HUES6 (cell line): Measurements from ENCODE around the gene PCED1B.
"Not testable (repeated sequence)": the region's sequence is repeated elsewhere in the genome, so short reads cannot be mapped to it uniquely, and the experiment has no call there.

Source experiments
- H3K27ac ChIP-seq: 2 replicates; pipeline ENCODE4 v1.7.0; 2013; ENCODE audit warnings: low read depth, mild to moderate bottlenecking, low read length, inconsistent platforms
- H3K27me3 ChIP-seq: 2 replicates; pipeline ENCODE4 v1.6.1; 2013; ENCODE audit warnings: low read length; ENCODE audit not compliant: control insufficient read depth, insufficient read depth
- H3K36me3 ChIP-seq: 2 replicates; pipeline ENCODE4 v1.6.1; 2013; ENCODE audit warnings: low read length; ENCODE audit not compliant: control insufficient read depth, insufficient read depth
- H3K4me1 ChIP-seq: 2 replicates; pipeline ENCODE4 v1.6.1; 2013; ENCODE audit warnings: low read length; ENCODE audit not compliant: control insufficient read depth, insufficient read depth
- H3K4me3 ChIP-seq: 2 replicates; pipeline ENCODE4 v1.5.1; 2013; ENCODE audit warnings: low read depth, low read length
- H3K9ac ChIP-seq: one replicate; pipeline ENCODE4 v1.6.1; 2013; ENCODE audit warnings: mild to moderate bottlenecking, low read length
- H3K9me3 ChIP-seq: 2 replicates; pipeline ENCODE4 v1.6.1; 2013; ENCODE audit warnings: low read depth, low read length; ENCODE audit not compliant: control insufficient read depth, insufficient read depth

Gene PCED1B

DNA sequence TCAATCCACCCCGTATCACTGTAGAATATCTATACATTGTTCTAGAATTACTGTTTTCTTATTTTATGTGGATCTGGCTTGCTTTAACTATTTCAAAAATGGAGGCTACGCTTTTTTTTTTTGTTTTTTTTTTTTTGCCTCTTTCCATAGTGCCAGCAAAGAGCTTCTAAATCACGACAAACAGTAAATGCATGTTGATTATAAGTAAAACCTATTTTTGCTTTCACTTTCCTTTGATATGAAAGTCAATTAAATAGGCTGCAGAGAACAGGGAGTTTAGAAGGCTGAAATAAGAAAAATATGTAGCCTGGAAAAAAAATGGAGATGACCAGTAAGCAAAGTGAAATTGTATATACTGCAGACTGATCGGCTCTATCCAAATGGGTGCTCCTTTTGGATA is 112.6 kb downstream of the PCED1B start:
- no peak overlapping the region for H3K27ac ChIP-seq
- no peak overlapping the region for H3K4me3 ChIP-seq
- peaks cover 31% of the 10 kb centered on the region for H3K4me1 ChIP-seq

DNA sequence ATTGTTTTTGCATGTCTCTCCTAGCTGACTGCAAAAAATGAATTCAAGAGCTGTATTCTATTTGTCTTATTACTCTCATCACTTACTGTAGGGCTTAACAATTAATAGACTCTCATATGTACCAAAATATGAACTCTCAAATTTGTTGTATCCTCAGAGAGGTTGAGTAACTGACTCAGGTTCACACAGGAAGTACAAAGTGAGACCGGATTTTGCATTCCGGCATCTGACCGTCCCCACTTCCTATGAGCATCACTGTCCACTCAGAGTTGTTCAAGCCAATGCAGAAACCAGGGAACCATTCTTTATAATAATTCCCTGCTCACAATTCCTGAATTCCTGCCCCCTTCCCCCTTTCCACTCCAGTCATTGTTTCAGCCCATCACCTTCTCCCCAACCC is 113.6 kb downstream of the PCED1B start:
- Histone ChIP-seq H3K4me3 (no peak overlapping the region), H3K4me1 (peaks cover 31% of the 10 kb centered on the region), H3K9me3 (no peaks in the 10 kb centered on the region), H3K36me3 (no peaks in the 10 kb centered on the region), H3K27me3 (no peaks in the 10 kb centered on the region), H3K9ac (no peak overlapping the region), H3K27ac (no peak overlapping the region)

More for the DNA sequence above, 112.6 kb downstream of the PCED1B start:
- Histone ChIP-seq H3K36me3 (no peaks in the 10 kb centered on the region), H3K9ac (no peak overlapping the region), H3K9me3 (no peaks in the 10 kb centered on the region), H3K27me3 (no peaks in the 10 kb centered on the region)

GRCh38 chr12:47194501-47194900 is 115.1 kb downstream of the PCED1B start:
- no peak overlapping the region for H3K27ac ChIP-seq
- no peak overlapping the region for H3K9ac ChIP-seq
- no peaks in the 10 kb centered on the region for H3K9me3 ChIP-seq
- peaks cover 26% of the 10 kb centered on the region for H3K4me1 ChIP-seq
- no peak overlapping the region for H3K4me3 ChIP-seq
- no peaks in the 10 kb centered on the region for H3K36me3 ChIP-seq
- no peaks in the 10 kb centered on the region for H3K27me3 ChIP-seq

- H3K4me1 ChIP-seq, result peaks cover 4% of the 10 kb centered on the region; the same call in 1 of the 2 replicates
- no peaks in the 10 kb centered on the region for H3K36me3 ChIP-seq
- no peak overlapping the region for H3K4me3 ChIP-seq
- peaks cover 7% of the 10 kb centered on the region; the same call in 1 of the 2 replicates for H3K9me3 ChIP-seq
- H3K27me3 ChIP-seq, result no peaks in the 10 kb centered on the region
- H3K27ac ChIP-seq, result no peak overlapping the region
- no peak overlapping the region for H3K9ac ChIP-seq
Measured at GRCh38 chr12:47200446-47200845, 121.0 kb downstream of the PCED1B start.

GRCh38 chr12:47201190-47201589 is 121.8 kb downstream of the PCED1B start:
- not testable (repeated sequence) for H3K27ac ChIP-seq, H3K36me3 ChIP-seq, H3K9ac ChIP-seq, H3K27me3 ChIP-seq, H3K9me3 ChIP-seq, H3K4me3 ChIP-seq
- peaks cover 12% of the 10 kb centered on the region for H3K4me1 ChIP-seq

- H3K27ac ChIP-seq, result no peak overlapping the region
- no peak overlapping the region for H3K4me3 ChIP-seq
- no peaks in the 10 kb centered on the region for H3K36me3 ChIP-seq
- no peaks in the 10 kb centered on the region for H3K27me3 ChIP-seq
- H3K4me1 ChIP-seq, result peaks cover 18% of the 10 kb centered on the region
- no peak overlapping the region for H3K9ac ChIP-seq
- peaks cover 7% of the 10 kb centered on the region; the same call in 1 of the 2 replicates for H3K9me3 ChIP-seq
Measured at GRCh38 chr12:47202176-47202575, 122.8 kb downstream of the PCED1B start.

DNA sequence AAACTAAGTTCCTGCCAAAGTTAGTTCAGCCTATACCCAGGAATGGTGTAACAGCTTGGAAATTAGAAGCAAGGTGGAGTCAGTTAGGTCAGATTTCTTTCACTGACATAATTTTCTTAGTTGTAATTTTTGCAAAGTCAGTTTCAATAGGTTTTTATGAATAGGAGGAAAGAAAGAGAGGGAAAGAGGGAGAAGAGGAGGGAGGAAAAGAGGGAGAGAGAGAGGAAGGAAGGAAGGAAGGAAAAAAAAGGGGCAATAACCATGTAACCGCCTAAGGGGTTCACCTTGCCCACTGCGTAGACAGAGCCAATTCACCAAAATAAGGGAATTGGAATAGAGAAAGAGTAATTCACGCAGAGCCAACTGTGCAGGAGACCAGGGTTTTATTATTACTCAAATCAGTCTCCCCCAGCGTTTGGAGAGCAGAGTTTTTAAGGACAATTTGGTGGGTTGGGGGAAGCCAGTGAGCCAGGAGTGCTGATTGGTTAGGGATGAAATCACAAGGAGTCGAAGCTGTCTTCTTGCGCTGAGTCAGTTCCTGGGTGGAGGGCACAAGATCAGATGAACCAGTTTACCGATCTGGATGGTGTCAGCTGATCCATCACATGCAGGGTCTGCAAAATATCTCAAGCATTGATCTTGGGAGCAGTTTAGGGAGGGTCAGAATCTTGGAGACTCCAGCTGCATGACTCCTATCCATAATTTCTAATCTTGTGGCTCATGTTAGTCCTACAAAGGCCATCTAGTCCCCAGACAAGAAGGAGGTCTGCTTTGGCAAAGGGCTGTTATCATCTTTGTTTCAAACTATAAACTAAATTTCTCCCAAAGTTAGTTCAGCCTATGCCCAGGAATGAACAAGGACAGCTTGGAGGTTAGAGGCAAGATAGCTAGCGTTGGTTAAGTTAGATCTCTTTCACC is 126.4 kb downstream of the PCED1B start:
- Histone ChIP-seq H3K9ac (no peak overlapping the region), H3K27ac (no peak overlapping the region), H3K4me3 (no peak overlapping the region), H3K27me3 (no peaks in the 10 kb centered on the region), H3K36me3 (no peaks in the 10 kb centered on the region), H3K4me1 (peaks cover 24% of the 10 kb centered on the region), H3K9me3 (peaks cover 7% of the 10 kb centered on the region; the same call in 1 of the 2 replicates)

DNA sequence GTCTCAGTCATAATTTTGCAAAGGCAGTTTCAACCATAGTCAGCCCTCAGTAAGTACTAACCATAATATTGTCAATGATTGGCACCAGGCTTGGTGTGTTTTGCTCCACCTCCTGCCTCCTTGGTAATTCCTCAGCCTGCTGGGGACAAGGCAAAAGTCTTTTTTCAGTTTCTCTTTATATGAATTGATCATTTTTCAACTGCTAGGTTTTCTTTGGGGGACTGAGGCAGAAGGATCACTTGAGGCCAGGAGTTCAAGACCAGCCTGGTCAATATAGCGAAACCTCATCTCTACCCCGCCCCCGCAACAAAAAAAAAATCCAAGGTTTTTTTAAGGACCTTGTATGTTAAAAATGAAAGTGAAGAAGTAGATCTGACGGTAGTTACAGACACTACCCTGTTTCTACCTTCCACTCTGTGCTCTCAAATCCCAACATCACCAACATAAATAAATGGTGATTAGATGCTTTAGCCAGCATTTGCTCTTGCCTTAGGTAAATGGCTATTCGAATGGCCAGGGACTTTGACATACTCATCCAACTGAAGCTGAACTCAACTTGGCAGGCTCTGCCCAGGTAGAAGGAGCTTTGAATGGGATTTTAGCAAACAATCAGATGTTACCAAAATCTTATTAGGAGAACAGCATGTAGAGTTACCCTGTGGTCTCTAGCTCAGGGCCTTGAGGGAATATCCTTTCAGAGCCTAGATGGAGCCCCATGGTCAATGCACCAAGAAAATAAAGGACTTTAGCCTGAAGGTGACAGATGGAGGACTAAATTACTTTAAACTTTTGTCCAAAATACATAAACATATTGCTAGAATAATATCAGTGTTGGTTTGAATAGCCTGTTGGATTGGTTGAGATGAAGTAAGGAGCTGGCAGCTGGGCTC is 127.3 kb downstream of the PCED1B start:
- H3K27me3 ChIP-seq, result no peaks in the 10 kb centered on the region
- no peaks in the 10 kb centered on the region for H3K36me3 ChIP-seq
- no peak overlapping the region for H3K4me3 ChIP-seq
- H3K9me3 ChIP-seq, result peaks cover 7% of the 10 kb centered on the region; the same call in 1 of the 2 replicates
- H3K9ac ChIP-seq, result no peak overlapping the region
- no peak overlapping the region for H3K27ac ChIP-seq
- peaks cover 24% of the 10 kb centered on the region for H3K4me1 ChIP-seq

DNA sequence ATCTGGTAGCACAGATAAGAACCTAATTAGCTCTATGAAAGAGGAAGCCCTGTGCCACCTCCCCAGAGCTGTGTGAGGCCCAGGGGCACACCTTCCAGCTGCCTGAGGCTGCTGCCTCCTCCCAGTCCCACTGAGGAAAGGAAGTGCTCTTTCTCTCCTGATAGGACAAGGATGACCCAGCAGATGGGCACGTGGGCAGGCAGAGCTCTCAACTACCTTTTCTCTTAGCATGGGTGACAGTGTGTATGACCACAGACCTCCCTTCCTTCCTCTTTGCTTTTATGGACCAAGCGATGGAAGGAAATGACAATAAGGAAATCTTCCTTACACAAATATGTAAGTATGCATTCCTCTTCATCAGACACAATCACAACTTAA is 127.9 kb downstream of the PCED1B start:
- no peak overlapping the region for H3K9ac ChIP-seq

DNA sequence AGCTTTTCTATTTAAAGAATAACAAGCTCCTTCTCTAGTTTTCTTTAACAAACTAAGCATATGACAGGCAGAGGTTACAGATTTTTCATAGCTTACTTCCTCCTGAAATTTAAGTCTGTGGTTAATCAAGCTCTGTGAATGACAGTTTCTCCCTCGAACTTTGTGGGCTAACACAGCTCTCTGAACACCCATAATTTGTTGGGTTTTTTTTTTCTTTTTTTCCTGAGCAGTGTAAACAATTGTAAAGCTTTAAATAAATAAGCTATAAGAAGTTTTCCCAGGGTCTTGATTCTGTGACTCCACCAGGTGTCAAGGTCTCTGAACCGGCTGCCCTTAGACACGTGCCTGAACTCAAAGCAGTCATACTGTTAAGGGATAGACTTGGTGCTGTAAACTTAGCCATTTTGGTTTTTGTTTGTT is 128.4 kb downstream of the PCED1B start:
- no peaks in the 10 kb centered on the region for H3K27me3 ChIP-seq
- H3K4me3 ChIP-seq, result no peak overlapping the region
- H3K27ac ChIP-seq, result no peak overlapping the region
- no peaks in the 10 kb centered on the region for H3K36me3 ChIP-seq
- H3K4me1 ChIP-seq, result peaks cover 24% of the 10 kb centered on the region
- peaks cover 7% of the 10 kb centered on the region; the same call in 1 of the 2 replicates for H3K9me3 ChIP-seq
- H3K9ac ChIP-seq, result no peak overlapping the region

More for the DNA sequence above, 127.9 kb downstream of the PCED1B start:
- no peaks in the 10 kb centered on the region for H3K27me3 ChIP-seq
- H3K36me3 ChIP-seq, result no peaks in the 10 kb centered on the region
- H3K4me1 ChIP-seq, result peaks cover 24% of the 10 kb centered on the region
- no peak overlapping the region for H3K4me3 ChIP-seq
- H3K9me3 ChIP-seq, result peaks cover 7% of the 10 kb centered on the region; the same call in 1 of the 2 replicates
- H3K27ac ChIP-seq, result no peak overlapping the region

DNA sequence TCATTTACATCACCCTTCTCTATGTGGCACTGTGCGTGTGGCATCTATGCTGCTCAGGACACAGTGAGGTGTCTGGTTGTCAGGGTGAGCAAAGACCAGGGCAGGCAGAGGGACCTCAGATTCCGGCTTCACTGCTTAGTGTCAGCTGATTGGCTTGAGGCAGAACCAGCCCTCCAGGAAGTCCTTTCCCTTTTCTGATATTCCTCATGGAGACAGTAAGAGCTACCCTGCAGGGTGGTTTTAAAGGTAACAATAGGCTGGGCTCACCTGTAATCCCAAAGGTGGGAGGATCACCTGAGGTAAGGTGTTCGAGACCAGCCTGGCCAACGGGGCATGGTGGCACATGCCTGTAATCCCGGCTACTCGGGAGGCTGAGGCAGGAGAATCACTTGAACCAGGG is 129.6 kb downstream of the PCED1B start:
- Histone ChIP-seq H3K27ac (no peak overlapping the region), H3K36me3 (no peaks in the 10 kb centered on the region), H3K4me1 (peaks cover 24% of the 10 kb centered on the region), H3K9ac (no peak overlapping the region), H3K4me3 (no peak overlapping the region), H3K9me3 (peaks cover 5% of the 10 kb centered on the region; the same call in 1 of the 2 replicates), H3K27me3 (no peaks in the 10 kb centered on the region)
